Prostate gland (tissue), 2 donors: Measurements from ENCODE around the gene HSD17B8.

Experiments used
- CTCF ChIP-seq, 4 experiments: fragments of 200-600 bp in 2 of 4; fragments of 450-650 bp in 2 of 4; sonication (generic) in 2 of 4; IDR thresholded peaks; 1 replicate in 3 of 4; 2 replicates in 1 of 4; pipeline ENCODE4 v1.5.1; 2016 to 2019; ENCODE audit warnings: antibody characterized with exemption in 4 of 4, mild to moderate bottlenecking in 2 of 4, moderate library complexity in 2 of 4
- POLR2A ChIP-seq: fragments of 450-650 bp; IDR thresholded peaks from one replicate; pipeline ENCODE4 v1.6.1; 2016; ENCODE audit warnings: antibody characterized with exemption, mild to moderate bottlenecking
- POLR2AphosphoS5 ChIP-seq: sonication (generic); formaldehyde crosslinking; IDR thresholded peaks from one replicate; pipeline ENCODE4 v1.6.1; 2017; ENCODE audit warnings: antibody characterized with exemption

GRCh38 chr6:33164176-33164575 is 40.3 kb upstream of the HSD17B8 start:
- no peak for TF ChIP-seq CTCF (IDR thresholded peaks at IDR 0.05)
- no peak for TF ChIP-seq POLR2A
- no peak for TF ChIP-seq POLR2AphosphoS5
